CD4-positive, alpha-beta T cell treated with Interleukin-6 for 4 hours (primary cell): Measurements from ENCODE around the gene SPG21.
"Not testable (repeated sequence)": the region's sequence is repeated elsewhere in the genome, so short reads cannot be mapped to it uniquely, and the experiment has no call there.

Experiments
- DNase-seq: peaks from one replicate; pipeline ENCODE4 v3.0.0-alpha.2; 2020; ENCODE audit warnings: mixed read lengths

Gene SPG21, protein sequence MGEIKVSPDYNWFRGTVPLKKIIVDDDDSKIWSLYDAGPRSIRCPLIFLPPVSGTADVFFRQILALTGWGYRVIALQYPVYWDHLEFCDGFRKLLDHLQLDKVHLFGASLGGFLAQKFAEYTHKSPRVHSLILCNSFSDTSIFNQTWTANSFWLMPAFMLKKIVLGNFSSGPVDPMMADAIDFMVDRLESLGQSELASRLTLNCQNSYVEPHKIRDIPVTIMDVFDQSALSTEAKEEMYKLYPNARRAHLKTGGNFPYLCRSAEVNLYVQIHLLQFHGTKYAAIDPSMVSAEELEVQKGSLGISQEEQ

DNA sequence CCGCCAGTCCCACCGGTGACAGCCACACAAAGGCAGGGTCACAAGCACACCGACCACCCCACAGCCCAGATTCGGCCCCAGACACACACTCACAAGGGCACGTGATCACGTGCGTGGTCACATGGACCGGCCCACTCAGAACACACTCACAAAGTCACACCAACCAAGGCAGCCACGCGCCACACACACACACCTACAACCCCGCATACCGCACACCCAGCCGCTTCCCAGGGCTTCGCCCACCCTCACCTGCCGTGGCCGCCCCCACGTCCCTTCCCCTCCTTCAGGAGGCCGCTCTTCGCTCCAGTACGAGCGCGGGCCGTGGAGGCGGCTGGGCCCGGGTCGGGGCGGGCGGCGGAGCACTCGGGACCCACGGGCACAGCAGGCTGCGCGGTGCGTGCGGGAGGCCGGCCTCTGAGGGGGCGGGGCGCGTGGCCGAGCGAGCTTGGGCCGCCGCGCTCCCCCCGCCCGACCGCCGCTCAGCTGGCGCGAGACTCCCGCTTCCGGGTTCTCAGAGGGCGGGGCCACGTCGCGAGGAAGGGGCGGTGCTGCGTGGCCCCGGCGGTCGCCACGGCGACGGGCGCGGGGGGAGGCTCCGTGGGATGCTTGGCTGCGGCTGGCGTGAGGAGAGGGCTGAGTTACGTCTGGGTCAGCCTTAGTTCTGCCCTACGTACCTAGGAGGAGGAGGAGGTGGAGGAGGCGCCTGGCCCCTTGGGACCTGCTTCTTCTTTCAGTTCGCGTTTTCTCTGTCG is at the start of gene SPG21:
Gene SPG21, minus strand, starts transcription at position 499 of the 752 bp plus-strand sequence. CDS start 6,345 bp downstream, outside the sequence.
- peak; percentile 93 for DNase-seq

DNA sequence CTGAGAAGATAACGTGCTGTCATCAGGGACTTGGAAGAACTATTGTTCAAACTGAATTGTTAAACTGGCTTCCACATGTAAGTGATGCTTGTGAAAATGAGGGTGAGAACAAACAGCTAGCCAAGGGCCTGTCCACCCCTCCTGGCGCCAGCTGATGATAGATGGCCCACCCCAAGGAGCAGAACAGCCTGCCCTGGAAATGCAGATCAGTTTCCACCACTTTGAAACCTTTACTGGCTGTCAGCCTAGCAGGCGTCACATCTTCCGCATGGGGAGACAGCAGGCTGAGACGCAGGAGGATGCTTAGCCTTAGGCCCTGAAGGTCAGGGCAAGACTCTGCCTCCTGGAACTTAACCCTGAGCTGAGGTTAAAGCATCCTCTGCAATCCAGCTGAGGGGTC is 49.1 kb upstream of the SPG21 start:
- DNase-seq: no peak

GRCh38 chr15:65038428-65038827 is 48.7 kb upstream of the SPG21 start:
- no peak for DNase-seq

DNA sequence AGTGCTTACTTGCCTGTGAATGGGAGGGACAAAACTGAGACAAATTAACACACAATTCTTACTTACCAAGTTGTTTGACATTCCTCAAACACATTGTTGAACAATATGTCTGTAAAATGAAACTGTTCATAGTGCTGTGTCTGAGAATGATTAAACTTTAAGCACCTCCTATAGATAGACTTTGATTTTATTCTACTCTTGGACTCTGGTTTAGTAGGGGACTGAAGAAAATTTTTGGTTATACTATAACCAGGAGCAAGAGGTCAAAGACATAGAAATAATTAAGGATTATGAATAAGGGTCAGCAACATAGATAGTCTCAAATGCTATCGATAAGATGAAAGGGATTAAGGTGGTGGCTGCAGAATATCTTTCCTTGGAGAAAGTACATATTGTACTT is 47.6 kb upstream of the SPG21 start:
- no peak for DNase-seq

DNA sequence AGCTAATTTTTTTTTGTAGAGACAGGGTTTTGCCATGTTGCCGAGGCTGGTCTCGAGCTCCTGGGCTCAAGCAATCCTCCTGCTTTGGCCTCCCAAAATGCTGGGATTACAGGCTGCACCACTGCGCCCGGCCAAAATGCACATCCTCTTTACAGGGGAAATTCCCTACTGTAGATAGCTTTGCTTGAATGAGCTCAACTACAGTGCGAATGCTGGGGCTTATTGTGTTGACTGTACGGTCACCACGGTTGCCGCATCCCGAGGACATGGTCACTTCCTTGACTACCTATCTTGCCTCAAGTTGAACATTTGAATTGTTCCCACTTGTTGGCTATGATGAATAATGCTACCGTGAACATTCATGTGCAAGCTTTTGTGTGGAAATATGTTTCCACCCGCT is 45.0 kb upstream of the SPG21 start:
- no peak for DNase-seq

DNA sequence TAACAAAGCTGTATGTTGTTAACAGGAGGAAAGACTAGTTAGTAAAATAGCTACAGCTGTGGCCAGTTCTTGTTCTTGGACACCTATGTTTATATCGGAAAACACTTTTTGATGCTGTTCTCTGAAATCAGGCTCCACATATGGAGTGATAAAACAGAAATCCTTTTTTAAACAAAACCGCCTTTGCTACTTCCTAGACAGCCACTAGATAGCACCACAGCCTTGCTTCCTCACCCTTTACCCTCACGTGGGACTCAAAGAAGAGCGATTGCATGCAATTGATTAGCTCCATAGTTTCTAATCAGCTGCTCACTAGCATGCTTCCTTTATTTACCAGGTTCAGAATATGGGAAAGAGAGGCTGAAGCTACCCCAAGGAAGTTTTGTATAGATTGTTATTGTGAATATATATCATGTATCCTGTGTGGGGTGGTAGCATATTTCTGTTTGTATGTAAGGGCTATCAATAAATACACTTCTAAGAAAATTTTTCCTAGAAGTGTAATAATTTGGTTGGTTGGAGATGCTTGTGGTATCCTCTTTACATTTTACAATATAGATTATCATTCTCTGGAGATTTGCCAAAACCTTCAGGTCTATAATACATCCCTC is 44.0 kb upstream of the SPG21 start:
- peak; percentile 32 for DNase-seq

- DNase-seq: peak; percentile 46
These were observed 43.3 kb upstream of the SPG21 start for GRCh38 chr15:65032801-65033537.

GRCh38 chr15:65029736-65030208 is 40.1 kb upstream of the SPG21 start:
- no peak for DNase-seq

GRCh38 chr15:65028921-65029735 is 39.4 kb upstream of the SPG21 start, which contains the start of gene MTFMT:
TSS of gene MTFMT (minus strand) at chr15:65029639. CDS start at chr15:65029613, 26 bp downstream.
- peak; percentile 97 for DNase-seq

DNA sequence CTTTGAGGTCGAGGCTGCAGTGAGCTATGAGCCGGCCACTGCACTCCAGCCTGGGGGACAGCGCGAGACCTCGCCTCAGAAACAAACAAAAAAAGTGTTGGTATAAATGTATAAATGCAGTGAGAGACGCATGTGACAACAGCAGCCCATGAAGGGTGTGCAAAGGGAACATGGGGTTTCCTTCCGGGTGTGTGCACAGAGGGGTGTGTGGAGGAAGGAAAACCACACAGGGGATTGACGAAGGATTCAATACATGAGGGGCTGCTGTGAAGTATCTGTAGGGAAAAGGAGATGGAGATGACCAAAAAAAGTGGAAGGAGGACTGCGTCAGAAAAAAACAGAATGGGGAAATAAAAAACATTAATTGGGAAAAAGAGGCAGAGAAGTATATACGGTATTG is 38.6 kb upstream of the SPG21 start:
- DNase-seq: peak; percentile 32

DNA sequence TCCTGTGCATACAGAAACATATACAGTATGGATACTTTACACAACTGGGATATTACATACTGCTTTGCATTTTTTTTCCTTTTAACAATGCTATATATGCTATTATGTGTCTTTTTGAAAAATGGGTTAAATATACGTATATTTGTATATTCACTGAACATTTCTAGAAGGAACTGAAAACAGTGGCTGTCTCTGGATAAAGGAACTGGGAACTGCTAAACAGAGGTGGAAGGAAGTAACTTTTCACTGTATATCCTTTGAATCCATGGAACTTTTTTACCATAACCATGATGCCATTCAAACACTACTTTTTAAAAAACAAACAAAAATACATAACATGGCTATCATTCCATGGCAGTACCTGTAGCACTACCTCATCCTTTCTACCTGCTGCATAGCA is 37.9 kb upstream of the SPG21 start:
- no peak for DNase-seq

DNA sequence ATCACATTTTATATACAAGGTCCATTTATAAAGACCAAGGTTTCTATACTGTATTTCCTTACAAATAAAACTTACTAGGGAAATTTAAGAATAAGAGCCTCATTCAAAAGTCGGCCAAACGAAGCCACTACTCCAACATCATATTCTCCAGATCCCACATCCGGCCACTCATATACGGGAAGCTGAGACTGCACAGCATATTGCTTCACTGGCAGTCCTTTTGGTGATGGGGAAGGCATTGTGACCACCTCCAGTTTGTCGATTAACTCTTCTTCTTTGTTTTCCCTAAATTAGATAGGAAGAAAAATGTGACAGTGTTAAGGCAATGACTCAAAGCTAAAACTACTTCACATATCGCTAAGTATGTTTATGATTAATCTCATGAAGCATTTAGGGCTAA is 37.0 kb upstream of the SPG21 start:
- DNase-seq: no peak

DNA sequence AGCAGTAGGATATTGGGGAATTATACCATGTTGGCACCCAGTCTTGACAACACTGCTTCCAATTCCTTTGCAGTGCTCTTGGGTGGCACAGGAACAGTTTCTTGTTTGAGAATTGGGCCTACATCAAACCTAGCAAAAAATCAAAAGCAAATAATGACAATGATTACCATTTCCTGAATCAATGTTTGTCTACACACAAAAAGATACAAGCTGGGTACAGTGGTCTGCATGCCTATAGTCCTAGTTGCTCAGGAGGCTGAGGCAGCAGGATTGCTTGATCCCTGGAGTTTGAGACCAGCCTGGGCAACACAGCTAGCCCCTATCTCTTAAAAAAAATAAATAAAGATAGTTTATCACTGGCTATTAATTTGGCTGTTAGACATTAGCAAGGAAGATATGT is 31.8 kb upstream of the SPG21 start:
- no peak for DNase-seq

DNA sequence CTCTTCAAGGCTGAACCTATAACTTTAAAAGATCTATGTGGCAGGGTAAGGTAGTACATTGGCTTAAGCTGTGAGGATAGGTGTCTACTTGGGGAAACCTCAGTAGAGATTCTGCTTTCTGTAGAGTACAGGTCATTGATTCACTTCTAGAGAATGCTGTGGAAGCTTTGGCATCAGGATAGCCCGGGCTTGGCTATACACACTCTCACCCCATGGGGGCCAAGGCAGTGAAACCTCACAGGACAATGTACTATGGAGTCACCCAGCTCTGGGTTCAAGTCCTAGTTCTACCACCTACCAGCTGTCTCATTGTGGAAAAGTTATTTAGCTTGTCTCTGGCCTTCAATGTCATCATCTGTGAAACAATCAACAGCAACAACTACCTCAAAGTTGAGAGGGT is 30.7 kb upstream of the SPG21 start:
- no peak for DNase-seq

DNA sequence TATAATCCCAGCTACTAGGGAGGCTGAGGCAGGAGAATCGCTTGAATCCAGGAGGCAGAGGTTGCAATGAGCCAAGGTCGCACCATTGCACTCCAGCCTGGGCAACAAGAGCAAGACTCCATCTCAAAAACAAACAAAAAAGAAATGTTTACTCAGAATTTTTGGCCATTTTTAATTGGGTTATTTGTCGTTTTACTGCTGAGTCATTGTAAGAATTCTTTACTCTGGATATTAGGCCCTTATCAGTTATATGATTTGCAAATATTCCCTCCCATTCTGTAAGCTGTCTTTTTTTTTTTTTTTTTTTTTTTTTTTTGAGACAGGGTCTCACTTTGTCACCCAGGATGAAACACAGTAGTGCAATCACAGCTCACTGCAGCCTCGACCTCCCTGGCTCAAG is 21.5 kb upstream of the SPG21 start:
- not testable (repeated sequence) for DNase-seq

- DNase-seq: no peak
These were observed 19.3 kb upstream of the SPG21 start for GRCh38 chr15:65008983-65009382.

- DNase-seq: no peak
These were observed 17.2 kb upstream of the SPG21 start for GRCh38 chr15:65006876-65007275.

DNA sequence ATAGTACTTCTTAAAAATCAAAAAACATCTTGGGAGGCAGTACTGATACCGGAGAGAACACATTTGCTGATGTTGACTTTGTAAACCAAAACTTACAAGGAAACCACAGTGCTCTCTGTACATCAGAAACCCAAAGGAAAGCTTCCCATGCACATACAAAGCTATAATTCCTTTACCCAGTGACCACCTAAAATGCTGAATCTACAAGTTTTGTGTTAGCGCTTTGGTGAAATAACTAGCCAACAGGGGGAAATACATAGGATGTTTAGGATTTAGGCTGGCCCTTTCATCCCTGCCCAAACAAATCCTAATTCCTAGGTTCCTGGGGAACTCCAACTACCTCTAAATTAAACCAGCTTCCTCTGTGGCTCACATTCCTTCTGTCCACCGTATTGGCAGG is 15.3 kb upstream of the SPG21 start:
- DNase-seq: no peak

DNA sequence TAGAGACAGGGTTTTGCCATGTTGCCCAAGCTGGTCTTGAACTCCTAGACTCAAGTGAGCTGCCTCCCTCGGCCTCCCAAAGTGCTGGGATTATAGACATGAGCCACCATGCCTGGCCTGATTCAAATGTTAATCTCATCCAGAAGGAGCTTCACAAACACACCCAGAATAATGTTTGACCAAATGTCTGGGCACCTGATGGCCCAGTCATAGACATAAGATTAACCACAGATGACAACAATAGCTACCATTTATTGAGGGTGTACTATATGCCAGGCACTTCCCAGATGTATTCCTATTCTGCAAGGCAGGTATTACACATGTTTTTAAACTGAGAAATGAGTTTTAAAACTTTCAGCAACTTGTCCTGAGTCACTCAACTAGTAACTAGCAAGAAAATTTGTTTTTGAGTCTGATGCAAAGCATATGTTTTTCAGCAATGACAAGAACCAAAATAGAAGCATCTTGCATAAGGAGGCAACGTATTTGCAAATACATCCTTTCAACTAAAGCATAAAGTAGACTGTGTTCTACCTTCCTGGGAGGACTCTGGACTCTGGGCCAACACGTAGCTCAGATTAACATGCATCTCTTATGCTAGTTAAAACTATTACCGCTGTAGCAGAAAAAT is 8.1 kb upstream of the SPG21 start:
- no peak for DNase-seq

DNA sequence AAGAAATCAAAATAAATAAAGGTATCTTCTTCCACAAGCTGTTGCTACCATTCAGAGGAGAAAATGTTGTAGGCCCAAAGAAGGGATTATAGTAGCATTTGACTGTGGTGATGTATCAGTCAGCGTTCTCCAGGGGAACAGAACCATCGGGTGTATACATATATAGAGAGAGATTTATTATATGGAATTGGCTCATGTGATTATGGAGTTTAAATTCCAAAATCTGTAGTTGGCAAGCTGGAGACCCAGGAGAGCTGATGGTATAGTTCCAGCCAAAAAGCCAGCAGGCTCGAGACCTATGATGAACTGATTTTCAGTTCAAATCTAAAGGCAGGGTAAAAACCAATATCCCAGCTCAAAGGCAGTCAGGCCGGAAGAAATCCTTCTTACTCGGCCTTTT is 7.4 kb upstream of the SPG21 start:
- no peak for DNase-seq

DNA sequence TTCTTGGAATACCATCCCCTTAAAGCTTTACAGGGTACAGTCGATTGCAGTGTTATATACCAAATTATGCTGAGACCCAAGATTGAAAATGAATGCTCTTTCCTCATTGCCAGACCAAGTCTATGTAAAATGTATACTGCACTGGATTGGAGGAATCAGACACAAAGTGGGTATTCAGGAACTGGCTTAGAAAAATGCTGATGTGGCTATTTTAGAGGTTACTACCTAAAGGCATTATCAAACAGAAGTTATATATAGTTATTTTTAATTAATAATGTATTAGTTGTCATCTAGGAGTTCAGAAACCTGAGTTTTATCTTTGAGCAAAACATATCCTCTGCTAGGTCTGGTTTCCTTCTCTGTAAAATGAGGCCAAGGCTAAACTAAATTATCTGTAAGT is 3.6 kb upstream of the SPG21 start:
- no peak for DNase-seq
